LNCAP (cell line): ENCODE measurements around the gene SORBS2.

Source experiments
- CTCF ChIP-seq: fragments of 450-650 bp; IDR thresholded peaks from 2 replicates; pipeline ENCODE4 v1.5.1; 2017; ENCODE audit warnings: mild to moderate bottlenecking

The SORBS2 gene

GRCh38 chr4:185602397-185602796 lies 209.6 kb downstream of the SORBS2 start:
- no peak for TF ChIP-seq CTCF

- TF ChIP-seq CTCF, result no peak
These were observed 211.1 kb downstream of the SORBS2 start for GRCh38 chr4:185600801-185601434.

- TF ChIP-seq CTCF, result no peak
These were observed 212.3 kb downstream of the SORBS2 start for GRCh38 chr4:185599553-185600243.

- TF ChIP-seq CTCF, result no peak
These were observed 213.0 kb downstream of the SORBS2 start for GRCh38 chr4:185598846-185599552.

GRCh38 chr4:185597532-185598188 lies 214.3 kb downstream of the SORBS2 start:
- TF ChIP-seq CTCF, result peak; percentile 91

GRCh38 chr4:185592845-185593488 lies 219.0 kb downstream of the SORBS2 start:
- no peak for TF ChIP-seq CTCF

GRCh38 chr4:185592438-185592837 lies 219.6 kb downstream of the SORBS2 start:
- TF ChIP-seq CTCF, result no peak
